ENCODE data around the gene BLVRB.
"Not testable (repeated sequence)": the region's sequence is repeated elsewhere in the genome, so short reads cannot be mapped to it uniquely, and the experiment has no call there.

BLVRB gene

DNA sequence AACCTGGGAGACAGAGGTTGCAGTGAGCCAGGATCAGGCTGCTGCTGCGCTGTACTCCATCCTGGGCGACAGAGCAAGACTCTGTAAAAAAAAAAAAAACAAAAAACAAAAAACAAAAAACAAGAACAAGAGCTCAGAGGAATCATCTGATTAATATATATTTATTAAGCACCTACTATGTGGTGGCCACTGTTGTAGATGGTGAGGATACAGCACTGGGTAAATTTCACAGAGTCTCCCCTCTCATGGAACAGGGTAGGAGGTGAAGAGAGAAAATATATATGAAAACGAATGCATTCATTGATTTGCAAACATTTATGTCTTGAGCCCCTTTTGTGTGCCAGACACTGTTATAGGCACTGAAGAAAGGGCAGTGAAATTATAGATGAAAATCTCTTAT, 33.8 kb downstream of the BLVRB start:
- Histone ChIP-seq H3K79me2 (ENCODE audit: insufficient read depth, low read depth) (no peaks in the 10 kb centered on the region), H4K20me1 (ENCODE audit: insufficient read depth) (no peaks in the 10 kb centered on the region), H3K27me3 (ENCODE audit: insufficient read depth, low read depth) (no peaks in the 10 kb centered on the region), H3K4me3 (IDR thresholded peaks at IDR 0.05; ENCODE audit: insufficient read depth, low read depth, low read length) (no peak overlapping the region), H3K4me1 (ENCODE audit: low read depth, poor library complexity, severe bottlenecking) (peaks cover 39% of the 10 kb centered on the region), H3K36me3 (ENCODE audit: insufficient read depth) (no peaks in the 10 kb centered on the region), H2AFZ (ENCODE audit: low read depth) (no peak overlapping the region), H3K27ac (no peak overlapping the region), H3K4me2 (no peak overlapping the region), H3K9ac (no peak overlapping the region)
- TF ChIP-seq, protein P1, sequence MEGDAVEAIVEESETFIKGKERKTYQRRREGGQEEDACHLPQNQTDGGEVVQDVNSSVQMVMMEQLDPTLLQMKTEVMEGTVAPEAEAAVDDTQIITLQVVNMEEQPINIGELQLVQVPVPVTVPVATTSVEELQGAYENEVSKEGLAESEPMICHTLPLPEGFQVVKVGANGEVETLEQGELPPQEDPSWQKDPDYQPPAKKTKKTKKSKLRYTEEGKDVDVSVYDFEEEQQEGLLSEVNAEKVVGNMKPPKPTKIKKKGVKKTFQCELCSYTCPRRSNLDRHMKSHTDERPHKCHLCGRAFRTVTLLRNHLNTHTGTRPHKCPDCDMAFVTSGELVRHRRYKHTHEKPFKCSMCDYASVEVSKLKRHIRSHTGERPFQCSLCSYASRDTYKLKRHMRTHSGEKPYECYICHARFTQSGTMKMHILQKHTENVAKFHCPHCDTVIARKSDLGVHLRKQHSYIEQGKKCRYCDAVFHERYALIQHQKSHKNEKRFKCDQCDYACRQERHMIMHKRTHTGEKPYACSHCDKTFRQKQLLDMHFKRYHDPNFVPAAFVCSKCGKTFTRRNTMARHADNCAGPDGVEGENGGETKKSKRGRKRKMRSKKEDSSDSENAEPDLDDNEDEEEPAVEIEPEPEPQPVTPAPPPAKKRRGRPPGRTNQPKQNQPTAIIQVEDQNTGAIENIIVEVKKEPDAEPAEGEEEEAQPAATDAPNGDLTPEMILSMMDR (conservative IDR thresholded peaks at IDR 0.05; ENCODE audit: low read depth, low read length) = no peak

DNA sequence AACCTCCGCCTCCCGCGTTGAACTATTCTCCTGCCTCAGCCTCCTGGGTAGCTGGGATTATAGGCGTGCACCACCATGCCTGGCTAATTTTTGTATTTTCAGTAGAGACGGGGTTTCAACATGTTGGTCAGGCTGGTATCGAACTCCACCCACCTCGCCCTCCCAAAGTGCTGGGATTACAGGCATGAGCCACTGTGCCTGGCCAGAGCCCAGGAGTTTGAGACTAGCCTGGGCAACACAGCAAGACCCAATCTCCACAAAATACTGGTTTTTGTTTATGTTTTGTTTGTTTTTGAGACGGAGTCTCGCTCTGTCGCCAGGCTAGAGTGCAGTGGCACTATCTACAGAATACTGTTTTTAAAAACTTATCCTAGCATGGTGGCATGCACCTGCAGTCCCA, 35.3 kb downstream of the BLVRB start:
- not testable (repeated sequence) for H4K20me1 ChIP-seq (ENCODE audit: insufficient read depth); H3K4me3 ChIP-seq (IDR thresholded peaks at IDR 0.05; ENCODE audit: insufficient read depth, low read depth, low read length); H3K27me3 ChIP-seq (ENCODE audit: insufficient read depth, low read depth); H3K36me3 ChIP-seq (ENCODE audit: insufficient read depth); H2AFZ ChIP-seq (ENCODE audit: low read depth); H3K4me2 ChIP-seq; H3K9ac ChIP-seq; H3K27ac ChIP-seq; H3K79me2 ChIP-seq (ENCODE audit: insufficient read depth, low read depth)
- peaks cover 40% of the 10 kb centered on the region for H3K4me1 ChIP-seq (ENCODE audit: low read depth, poor library complexity, severe bottlenecking)

DNA sequence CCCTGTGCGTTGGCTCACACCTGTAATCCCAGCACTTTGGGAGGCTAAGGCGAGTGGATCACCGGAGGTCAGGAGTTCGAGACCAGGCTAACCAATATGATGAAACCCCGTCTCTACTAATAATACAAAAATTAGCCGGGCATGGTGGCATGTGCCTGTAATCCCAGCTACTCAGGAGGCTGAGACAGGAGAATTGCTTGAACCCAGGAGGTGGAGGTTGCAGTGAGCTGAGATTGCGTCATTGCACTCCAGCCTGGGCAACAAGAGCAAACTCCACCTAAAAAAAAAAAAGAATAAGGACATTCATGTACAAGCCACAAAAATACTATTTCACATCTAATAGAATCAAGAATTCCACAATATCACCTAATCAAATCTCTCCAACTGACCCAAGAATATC, 37.3 kb downstream of the BLVRB start:
- H3K79me2 ChIP-seq (ENCODE audit: insufficient read depth, low read depth); H3K4me2 ChIP-seq; H3K36me3 ChIP-seq (ENCODE audit: insufficient read depth); H4K20me1 ChIP-seq (ENCODE audit: insufficient read depth); H3K27me3 ChIP-seq (ENCODE audit: insufficient read depth, low read depth); H3K4me3 ChIP-seq (IDR thresholded peaks at IDR 0.05; ENCODE audit: insufficient read depth, low read depth, low read length); H3K27ac ChIP-seq; H2AFZ ChIP-seq (ENCODE audit: low read depth); H3K9ac ChIP-seq: not testable (repeated sequence)
- H3K4me1 ChIP-seq (ENCODE audit: low read depth, poor library complexity, severe bottlenecking) = peaks cover 31% of the 10 kb centered on the region

DNA sequence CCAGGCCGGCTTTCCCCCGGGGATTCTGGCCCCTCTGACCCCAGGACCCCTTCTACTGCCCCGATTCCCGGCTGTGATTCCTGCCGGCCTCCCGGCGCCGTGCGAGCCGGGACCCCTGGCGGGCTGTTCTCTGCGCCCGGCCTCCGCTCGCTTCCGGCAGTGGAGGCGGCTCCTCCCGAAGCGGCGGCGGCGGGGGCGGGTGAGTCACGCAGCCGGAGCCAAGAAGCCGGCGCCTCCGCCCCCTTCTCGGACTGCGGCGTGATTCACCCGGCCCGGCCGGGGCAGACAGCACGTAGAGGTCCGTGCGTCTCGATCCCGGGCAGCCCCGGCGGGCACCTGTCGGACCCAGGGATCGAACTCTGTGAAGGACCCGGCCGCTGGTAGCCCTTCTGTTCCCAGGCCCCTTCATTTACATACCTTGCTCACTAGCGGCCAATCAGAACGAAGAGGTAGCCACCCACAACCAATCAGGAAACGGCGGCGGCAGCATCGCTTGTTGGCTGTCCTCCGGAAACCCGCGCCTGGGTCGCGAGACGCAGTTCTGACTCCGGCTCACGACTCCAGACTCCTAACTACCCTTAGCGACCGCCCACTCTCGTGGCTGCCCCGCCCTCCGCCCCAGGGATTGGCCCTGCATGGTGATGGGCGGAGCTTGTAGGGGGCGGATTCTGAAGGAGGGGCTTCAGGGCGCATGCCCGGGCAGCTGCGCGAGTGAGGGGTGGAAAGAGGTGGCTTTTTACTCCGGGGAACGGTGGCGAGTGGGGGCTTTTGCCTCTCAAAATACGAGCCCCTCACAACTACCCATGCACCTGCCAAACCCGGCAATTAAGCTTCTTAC, 39.9 kb downstream of the BLVRB start, which contains the start of gene SERTAD1:
TSS of gene SERTAD1 (minus strand) at position 543 of the 838 bp plus-strand sequence. CDS start 2,446 bp downstream, outside the sequence.
- H3K9ac ChIP-seq = peak within 1 kb of the TSS; percentile 86
- peak within 1 kb of the TSS; percentile 96 for H3K4me2 ChIP-seq
- TF ChIP-seq, protein P1 (conservative IDR thresholded peaks at IDR 0.05; ENCODE audit: low read depth, low read length) = peak; percentile 81
- H3K4me3 ChIP-seq (IDR thresholded peaks at IDR 0.05; ENCODE audit: insufficient read depth, low read depth, low read length) = no peak within 1 kb of the TSS
- H3K27me3 ChIP-seq (ENCODE audit: insufficient read depth, low read depth) = no peaks in the 10 kb centered on the region
- peak within 1 kb of the TSS; percentile 76 for H2AFZ ChIP-seq (ENCODE audit: low read depth)
- H3K79me2 ChIP-seq (ENCODE audit: insufficient read depth, low read depth) = 0 out of 2 replicates have a peak, but pooled peaks cover 5% of the 10 kb centered on the region
- no peaks in the 10 kb centered on the region for H3K36me3 ChIP-seq (ENCODE audit: insufficient read depth)
- peaks cover 24% of the 10 kb centered on the region for H3K4me1 ChIP-seq (ENCODE audit: low read depth, poor library complexity, severe bottlenecking)
- peak within 1 kb of the TSS; percentile 85 for H3K27ac ChIP-seq
- no peaks in the 10 kb centered on the region for H4K20me1 ChIP-seq (ENCODE audit: insufficient read depth)

DNA sequence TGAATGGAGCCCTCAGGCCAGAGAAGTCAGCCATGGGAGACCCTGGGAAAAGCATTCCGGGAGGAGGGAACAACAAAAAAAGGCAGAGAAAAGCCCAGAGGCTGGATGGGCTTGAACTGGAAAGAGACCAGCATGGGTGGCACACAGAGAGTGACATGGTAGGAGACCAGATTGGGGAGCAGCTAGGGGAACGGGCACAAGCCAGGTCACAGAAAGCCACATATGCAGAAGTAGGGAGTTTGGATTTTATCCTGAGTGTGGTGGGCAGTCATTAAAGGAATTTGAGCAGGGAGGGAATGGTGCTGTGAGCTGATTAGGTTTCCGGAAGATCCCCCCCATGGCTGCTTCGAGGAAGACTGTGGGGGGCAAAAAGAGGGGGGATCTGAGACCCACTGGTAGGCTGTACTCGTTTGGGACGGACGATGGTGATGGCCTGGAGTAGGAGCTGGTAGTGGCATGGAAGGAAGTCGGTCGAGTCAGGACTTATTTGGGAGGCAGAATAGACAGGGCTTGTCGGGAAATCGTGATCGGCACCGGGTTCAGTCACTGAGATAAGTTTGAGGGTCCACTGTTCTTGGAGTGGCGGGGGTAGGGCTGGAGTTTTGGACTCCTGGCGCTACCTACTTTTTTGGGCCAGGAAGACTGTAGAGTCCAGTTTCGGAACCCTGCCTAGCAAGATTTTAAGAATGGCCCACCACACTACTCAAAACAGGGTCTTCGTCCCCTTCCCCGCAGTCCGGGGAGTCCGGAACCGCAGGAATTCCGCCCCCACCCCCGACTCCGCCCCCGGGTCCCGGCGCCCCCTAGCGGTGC, 40.7 kb downstream of the BLVRB start:
- Histone ChIP-seq H3K9ac (peak overlapping the region; percentile 86), H3K4me2 (peak overlapping the region; percentile 96), H3K4me3 (IDR thresholded peaks at IDR 0.05; ENCODE audit: insufficient read depth, low read depth, low read length) (no peak overlapping the region), H3K27me3 (ENCODE audit: insufficient read depth, low read depth) (no peaks in the 10 kb centered on the region), H4K20me1 (ENCODE audit: insufficient read depth) (no peaks in the 10 kb centered on the region), H3K36me3 (ENCODE audit: insufficient read depth) (no peaks in the 10 kb centered on the region), H3K27ac (peak overlapping the region; percentile 85), H3K4me1 (ENCODE audit: low read depth, poor library complexity, severe bottlenecking) (peaks cover 24% of the 10 kb centered on the region), H3K79me2 (ENCODE audit: insufficient read depth, low read depth) (0 out of 2 replicates have a peak, but pooled peaks cover 5% of the 10 kb centered on the region), H2AFZ (ENCODE audit: low read depth) (peak overlapping the region; percentile 68)
- TF ChIP-seq, protein P1 (conservative IDR thresholded peaks at IDR 0.05; ENCODE audit: low read depth, low read length) = no peak

All from KMS-11 (cell line).